NCI-H1930 (cell line): ENCODE data around the gene CCL2.

ENCODE experiments used
- DNase-seq, 2 experiments: peaks; one replicate each; lab custom pipeline; 2025; lab: John Stamatoyannopoulos, UW

CCL2 gene

GRCh38 chr17:34265711-34266110, 10.6 kb downstream of the CCL2 start:
- no peak for DNase-seq

DNA sequence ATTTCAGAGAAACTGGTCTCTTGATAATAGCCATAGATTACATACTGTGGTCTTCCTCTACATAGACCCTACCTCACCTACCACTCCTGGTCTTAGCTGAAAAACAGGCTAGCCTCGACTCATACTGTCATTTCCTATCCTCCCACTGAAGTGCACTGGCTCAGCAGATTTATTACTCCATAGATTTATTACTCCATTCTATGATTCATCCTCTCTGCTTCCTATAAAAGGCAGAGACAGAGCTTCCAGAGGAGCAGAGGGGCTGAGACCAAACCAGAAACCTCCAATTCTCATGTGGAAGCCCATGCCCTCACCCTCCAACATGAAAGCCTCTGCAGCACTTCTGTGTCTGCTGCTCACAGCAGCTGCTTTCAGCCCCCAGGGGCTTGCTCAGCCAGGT, 14.9 kb downstream of the CCL2 start, which contains the start of gene CCL7:
TSS of gene CCL7 (plus strand) at position 253 of the 400 bp plus-strand sequence. CDS start at position 323, 70 bp downstream.
- no peak for DNase-seq

DNA sequence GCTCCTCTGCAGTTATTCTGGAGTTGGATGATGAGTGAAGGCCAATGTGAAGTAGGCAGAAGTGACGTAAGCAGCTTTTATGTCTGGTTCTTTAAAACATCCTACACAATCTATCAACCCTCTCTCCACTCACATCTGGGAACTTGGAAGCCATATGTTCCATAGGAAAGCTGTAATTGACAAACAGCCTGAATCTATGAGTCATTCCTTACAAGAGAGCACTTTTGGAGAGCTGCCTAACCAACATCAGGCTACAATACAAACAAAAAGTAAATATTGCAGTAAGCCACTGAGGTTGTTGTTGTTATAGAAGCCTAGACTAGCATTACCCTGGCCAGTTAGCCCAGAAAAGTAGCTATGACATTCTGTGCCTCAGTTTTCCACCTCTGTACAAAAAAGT, 20.8 kb downstream of the CCL2 start:
- no peak for DNase-seq

- no peak for DNase-seq
Observed at GRCh38 chr17:34276826-34277225, 21.7 kb downstream of the CCL2 start.

DNA sequence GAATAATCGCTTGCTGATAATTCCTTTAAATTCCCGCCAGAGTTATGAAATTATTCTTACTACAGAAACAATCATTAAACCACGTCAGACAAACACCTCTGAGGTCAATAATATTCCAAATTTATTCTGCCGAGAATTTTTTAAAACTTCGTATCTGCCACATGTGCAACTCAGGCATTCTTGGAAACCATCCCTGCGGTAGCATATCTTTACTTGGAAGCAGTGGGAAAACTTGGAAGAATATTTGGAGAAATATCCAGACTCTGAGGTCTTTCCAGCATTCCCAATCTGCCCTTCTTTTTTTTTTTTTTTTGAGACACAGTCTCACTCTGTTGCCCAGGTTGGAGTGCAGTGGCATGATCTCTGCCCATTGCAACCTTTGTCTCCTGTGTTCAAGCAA, 28.5 kb downstream of the CCL2 start:
- no peak for DNase-seq

- no peak for DNase-seq
Observed at GRCh38 chr17:34285286-34285792, 30.3 kb downstream of the CCL2 start, which contains the start of gene CCL11. TSS of gene CCL11 (plus strand) at chr17:34285742. CDS start at chr17:34285809, 67 bp downstream.

DNA sequence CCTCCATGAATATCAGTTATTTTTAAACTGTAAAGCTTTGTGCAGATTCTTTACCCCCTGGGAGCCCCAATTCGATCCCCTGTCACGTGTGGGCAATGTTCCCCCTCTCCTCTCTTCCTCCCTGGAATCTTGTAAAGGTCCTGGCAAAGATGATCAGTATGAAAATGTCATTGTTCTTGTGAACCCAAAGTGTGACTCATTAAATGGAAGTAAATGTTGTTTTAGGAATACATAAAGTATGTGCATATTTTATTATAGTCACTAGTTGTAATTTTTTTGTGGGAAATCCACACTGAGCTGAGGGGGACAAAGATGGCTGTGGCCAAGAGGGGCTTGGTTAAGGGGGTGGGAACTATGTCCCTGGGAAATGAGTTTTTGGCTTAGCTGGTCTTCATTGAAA, 32.8 kb downstream of the CCL2 start:
- DNase-seq: no peak

DNA sequence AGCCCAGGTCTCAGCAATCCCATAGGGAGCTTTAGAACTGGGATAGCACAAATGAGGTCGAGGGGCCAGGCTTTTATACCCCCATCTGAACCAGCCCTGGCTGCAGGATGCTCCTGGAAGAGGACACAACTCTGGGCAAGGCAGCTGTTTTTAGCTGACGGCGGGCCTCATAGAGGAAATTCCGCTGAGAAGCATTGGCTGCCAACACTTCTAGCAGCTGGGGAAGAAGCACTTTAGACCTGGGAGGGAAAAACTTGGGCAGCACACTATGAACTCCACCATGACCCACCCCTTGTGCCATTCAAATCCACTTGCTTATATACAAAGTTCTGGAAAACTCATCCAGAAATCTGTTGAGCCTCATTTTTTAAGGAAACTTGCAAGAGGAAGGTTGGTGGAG, 35.5 kb downstream of the CCL2 start:
- no peak for DNase-seq

- no peak for DNase-seq
Observed at GRCh38 chr17:34291721-34292348, 36.8 kb downstream of the CCL2 start.

- no peak for DNase-seq
Observed at GRCh38 chr17:34299027-34299426, 43.9 kb downstream of the CCL2 start.

GRCh38 chr17:34299956-34300577, 45.0 kb downstream of the CCL2 start:
- DNase-seq: no peak

- DNase-seq: no peak
Observed at GRCh38 chr17:34300652-34301370, 45.7 kb downstream of the CCL2 start.

DNA sequence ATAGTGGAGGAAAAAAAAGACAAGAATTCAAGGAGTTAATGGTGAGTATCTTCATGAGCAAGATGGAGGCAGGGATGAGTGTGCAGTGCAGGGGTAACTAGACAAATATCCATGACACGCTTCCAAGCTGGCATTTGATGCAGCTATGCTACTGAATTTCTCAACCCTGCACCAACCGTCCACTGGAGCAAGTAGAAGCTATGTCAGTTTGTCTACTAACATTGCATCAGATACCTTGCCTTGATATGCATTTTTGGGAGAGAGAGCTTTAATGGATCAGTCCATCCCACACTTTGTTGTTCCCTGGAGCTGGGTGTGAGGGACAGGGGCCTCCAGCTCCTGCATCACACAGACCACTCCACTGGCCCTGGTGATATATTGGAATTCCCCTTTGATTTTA, 46.9 kb downstream of the CCL2 start:
- no peak for DNase-seq

- no peak for DNase-seq
Observed at GRCh38 chr17:34302636-34303035, 47.6 kb downstream of the CCL2 start.

DNA sequence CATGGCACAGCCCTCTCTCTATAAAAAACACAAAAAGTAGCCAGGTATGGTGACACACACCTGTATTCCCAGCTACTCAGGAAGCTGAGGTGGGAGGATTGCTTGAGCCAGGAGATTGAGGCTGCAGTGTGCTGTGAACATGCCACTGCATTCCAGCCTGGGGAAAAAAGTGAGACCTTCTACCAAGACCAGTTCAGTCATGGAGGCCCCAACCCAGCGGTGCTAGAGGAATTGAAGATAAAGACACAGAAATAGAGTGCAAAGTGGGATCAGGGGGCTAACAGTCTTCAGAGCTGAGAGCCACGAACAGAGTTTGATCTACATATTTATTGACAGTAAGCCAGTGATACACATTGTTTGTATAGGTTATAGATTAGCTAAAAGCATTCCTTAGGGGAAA, 48.5 kb downstream of the CCL2 start:
- no peak for DNase-seq

DNA sequence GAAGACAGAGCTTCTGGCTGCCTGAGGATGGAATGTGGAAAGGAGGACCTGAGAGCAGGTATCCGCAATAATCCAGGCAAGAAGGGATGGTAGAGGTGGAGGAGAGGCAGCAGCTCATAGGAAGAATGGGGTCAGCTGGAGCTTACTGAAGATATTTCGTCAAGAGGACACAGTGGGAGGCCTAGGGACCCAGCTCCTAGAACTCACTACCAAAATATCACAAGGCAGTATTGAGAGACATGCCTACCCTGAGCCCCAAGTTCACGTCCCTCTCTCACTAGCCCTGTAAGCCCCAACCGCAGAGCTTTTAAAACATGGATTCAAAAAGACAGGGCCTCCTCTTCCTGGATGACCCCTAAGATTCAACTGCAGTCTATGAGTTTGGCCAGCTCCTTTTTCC, 50.0 kb downstream of the CCL2 start:
- DNase-seq: no peak

DNA sequence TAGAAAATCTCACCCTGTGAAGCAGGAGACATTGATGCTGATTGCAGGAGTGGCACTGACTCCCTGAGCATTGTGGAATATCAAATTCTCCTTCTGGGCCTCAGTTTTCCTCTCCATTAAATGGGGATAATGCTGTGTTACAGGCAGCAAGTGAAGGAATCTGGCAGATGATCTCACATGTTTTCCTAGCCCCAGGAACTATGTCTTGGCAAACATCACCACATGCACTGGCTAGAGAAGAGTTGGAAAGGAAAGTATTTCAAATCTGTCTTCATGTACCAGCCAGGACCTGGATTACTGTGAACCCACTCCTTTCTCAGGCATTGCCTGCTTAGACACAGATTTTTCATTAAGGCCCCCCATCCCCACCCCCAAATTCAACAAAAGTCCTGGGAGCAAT, 50.5 kb downstream of the CCL2 start:
- no peak for DNase-seq

- DNase-seq: no peak
Observed at GRCh38 chr17:34306466-34306865, 51.4 kb downstream of the CCL2 start.
